DND-41 (cell line): ENCODE measurements around the gene ARHGEF7.

Experiments used
- ATAC-seq: fragments of 200-7000 bp; cut with Tn5 transposase; 3 replicates; pipeline ENCODE4 v1.9.1; 2021; ENCODE audit warnings: low read depth; ENCODE audit not compliant: insufficient read depth
- DNase-seq: peaks from one replicate; pipeline ENCODE4 v3.0.0-alpha.2; 2020
- H2AFZ ChIP-seq: 2 replicates; pipeline ENCODE4 v1.6.0; 2012; ENCODE audit warnings: low read depth, low read length
- H3K27ac ChIP-seq: 2 replicates; pipeline ENCODE4 v1.5.1; 2012; ENCODE audit warnings: low read length, inconsistent platforms
- H3K27me3 ChIP-seq: fragments of 200-600 bp; sonication (generic); 2 replicates; pipeline ENCODE4 v1.6.0; 2012; ENCODE audit warnings: low read length, mild to moderate bottlenecking, inconsistent platforms; ENCODE audit not compliant: insufficient read depth, poor library complexity
- H3K36me3 ChIP-seq: 2 replicates; pipeline ENCODE4 v1.5.1; 2012; ENCODE audit warnings: low read length, inconsistent platforms; ENCODE audit not compliant: insufficient read depth
- H3K4me1 ChIP-seq: 2 replicates; pipeline ENCODE4 v1.5.1; 2012; ENCODE audit warnings: mild to moderate bottlenecking, low read length; ENCODE audit not compliant: insufficient read depth
- H3K4me2 ChIP-seq: 2 replicates; pipeline ENCODE4 v1.6.0; 2012; ENCODE audit warnings: mild to moderate bottlenecking, moderate library complexity, low read length, inconsistent platforms; ENCODE audit not compliant: insufficient read depth
- H3K4me3 ChIP-seq, 2 experiments: fragments of 200-600 bp in 1 of 2; shearing (Covaris generic) in 1 of 2; 2 replicates each; pipeline ENCODE4 v1.5.1; 2012 to 2016; ENCODE audit warnings: inconsistent platforms in 2 of 2, low read length in 2 of 2, mild to moderate bottlenecking in 2 of 2, low read depth in 1 of 2, moderate library complexity in 1 of 2
- H3K79me2 ChIP-seq: 2 replicates; pipeline ENCODE4 v1.6.0; 2012; ENCODE audit warnings: low read length, inconsistent platforms; ENCODE audit not compliant: insufficient read depth
- H3K9ac ChIP-seq: 2 replicates; pipeline ENCODE4 v1.6.0; 2012; ENCODE audit warnings: low read depth, mild to moderate bottlenecking, inconsistent platforms, low read length, moderate library complexity
- H3K9me3 ChIP-seq: 2 replicates; pipeline ENCODE4 v1.5.1; 2012; ENCODE audit warnings: low read length, moderate library complexity, mild to moderate bottlenecking, inconsistent platforms; ENCODE audit not compliant: insufficient read depth, severe bottlenecking
- H4K20me1 ChIP-seq: 2 replicates; pipeline ENCODE4 v1.6.0; 2012; ENCODE audit warnings: low read length; ENCODE audit not compliant: insufficient read depth
- CTCF ChIP-seq: IDR thresholded peaks from 2 replicates; pipeline ENCODE4 v1.5.1; 2012; ENCODE audit warnings: borderline replicate concordance, low read length, moderate library complexity, mild to moderate bottlenecking; ENCODE audit not compliant: poor library complexity, severe bottlenecking; ENCODE audit errors: extremely low read depth
- EZH2 ChIP-seq: IDR thresholded peaks from 3 replicates; pipeline ENCODE4 v1.6.1; 2012; ENCODE audit warnings: borderline replicate concordance, low read depth, mild to moderate bottlenecking, moderate library complexity, low read length, inconsistent platforms; ENCODE audit not compliant: severe bottlenecking

Gene ARHGEF7

GRCh38 chr13:111142472-111142871, 27.4 kb downstream of the ARHGEF7 start:
- no peak for TF ChIP-seq CTCF
- TF ChIP-seq EZH2, result no peak
- DNase-seq (no peak), ATAC-seq (no peak)
- Histone ChIP-seq H4K20me1 (no peaks in the 10 kb centered on the region), H3K27me3 (peaks cover 2% of the 10 kb centered on the region), H2AFZ (no peak overlapping the region), H3K4me2 (no peak overlapping the region), H3K4me3 (no peak overlapping the region), H3K79me2 (no peaks in the 10 kb centered on the region), H3K27ac (no peak overlapping the region), H3K36me3 (no peaks in the 10 kb centered on the region), H3K4me1 (no peaks in the 10 kb centered on the region), H3K9ac (no peak overlapping the region), H3K9me3 (no peaks in the 10 kb centered on the region)

GRCh38 chr13:111143865-111144540, 28.9 kb downstream of the ARHGEF7 start:
- H3K4me3 ChIP-seq, result no peak overlapping the region

GRCh38 chr13:111145071-111145470, 30.0 kb downstream of the ARHGEF7 start:
- Histone ChIP-seq H3K36me3 (no peaks in the 10 kb centered on the region), H3K27ac (no peak overlapping the region), H3K27me3 (peaks cover 7% of the 10 kb centered on the region), H3K4me3 (no peak overlapping the region), H3K9ac (no peak overlapping the region), H3K4me1 (no peaks in the 10 kb centered on the region), H2AFZ (no peak overlapping the region), H3K4me2 (no peak overlapping the region), H4K20me1 (no peaks in the 10 kb centered on the region), H3K79me2 (no peaks in the 10 kb centered on the region), H3K9me3 (no peaks in the 10 kb centered on the region)
- DNase-seq, result no peak
- ATAC-seq, result no peak
- TF ChIP-seq CTCF (no peak), EZH2 (no peak)

More at GRCh38 chr13:111143865-111144540, 28.9 kb downstream of the ARHGEF7 start:
- no peak overlapping the region for H3K4me2 ChIP-seq
- H4K20me1 ChIP-seq, result no peaks in the 10 kb centered on the region
- no peak overlapping the region for H3K27ac ChIP-seq
- H3K36me3 ChIP-seq, result no peaks in the 10 kb centered on the region
- no peak for DNase-seq
- TF ChIP-seq CTCF, result no peak
- TF ChIP-seq EZH2, result no peak
- no peaks in the 10 kb centered on the region for H3K79me2 ChIP-seq
- H3K4me1 ChIP-seq, result no peaks in the 10 kb centered on the region
- H3K27me3 ChIP-seq, result peaks cover 2% of the 10 kb centered on the region
- H3K9me3 ChIP-seq, result no peaks in the 10 kb centered on the region
- no peak overlapping the region for H2AFZ ChIP-seq
- ATAC-seq, result no peak
- H3K9ac ChIP-seq, result no peak overlapping the region

- H3K4me3 ChIP-seq, result no peak overlapping the region
- H3K79me2 ChIP-seq, result no peaks in the 10 kb centered on the region
- H3K9me3 ChIP-seq, result no peaks in the 10 kb centered on the region
- H3K4me2 ChIP-seq, result no peak overlapping the region
- no peaks in the 10 kb centered on the region for H3K4me1 ChIP-seq
- no peak overlapping the region for H3K9ac ChIP-seq
- no peak for TF ChIP-seq EZH2
- no peak for TF ChIP-seq CTCF
- DNase-seq (no peak), ATAC-seq (peak; percentile 50; the same call in 1 of the 3 replicates)
- peaks cover 8% of the 10 kb centered on the region for H3K27me3 ChIP-seq
- no peaks in the 10 kb centered on the region for H4K20me1 ChIP-seq
- H3K27ac ChIP-seq, result no peak overlapping the region
- no peaks in the 10 kb centered on the region for H3K36me3 ChIP-seq
- no peak overlapping the region for H2AFZ ChIP-seq
Measured at GRCh38 chr13:111145506-111145905, 30.4 kb downstream of the ARHGEF7 start.
